PC-9 (cell line): ENCODE results near the gene PRDM16.

Experiments used
- CTCF ChIP-seq: fragments of 200-600 bp; sonication (generic); conservative IDR thresholded peaks from 2 replicates; pipeline ENCODE4 v1.6.1; 2017; ENCODE audit warnings: mixed run types, antibody characterized with exemption, mild to moderate bottlenecking, moderate library complexity
- EZH2 ChIP-seq: fragments of 200-600 bp; sonication (generic); IDR thresholded peaks from 2 replicates; pipeline ENCODE4 v1.8.0; 2017; ENCODE audit warnings: antibody characterized with exemption, low read depth

- no peak for TF ChIP-seq CTCF
- no peak for TF ChIP-seq EZH2
Observed at GRCh38 chr1:3471356-3472087, 402.5 kb downstream of the PRDM16 start.
